Ishikawa (cell line): ENCODE data around the gene TLK1.

Experiments
- CEBPB ChIP-seq: IDR thresholded peaks from 2 replicates; pipeline ENCODE4 v1.6.1; 2012
- CREB1 ChIP-seq: IDR thresholded peaks from 2 replicates; pipeline ENCODE4 v1.6.1; 2012; ENCODE audit warnings: low read depth
- EGR1 ChIP-seq: IDR thresholded peaks from 2 replicates; pipeline ENCODE4 v1.6.1; 2012
- EP300 ChIP-seq: IDR thresholded peaks from 2 replicates; pipeline ENCODE4 v1.6.1; 2012; ENCODE audit warnings: borderline replicate concordance
- NFIC ChIP-seq: IDR thresholded peaks from 2 replicates; pipeline ENCODE4 v1.6.1; 2012
- RAD21 ChIP-seq: IDR thresholded peaks from 2 replicates; pipeline ENCODE4 v1.6.1; 2012; ENCODE audit warnings: low read depth
- TAF1 ChIP-seq: IDR thresholded peaks from 2 replicates; pipeline ENCODE4 v1.6.1; 2012; ENCODE audit warnings: low read depth, mild to moderate bottlenecking
- TCF12 ChIP-seq: IDR thresholded peaks from 2 replicates; pipeline ENCODE4 v1.6.1; 2012; ENCODE audit warnings: low read depth
- YY1 ChIP-seq: IDR thresholded peaks from 2 replicates; pipeline ENCODE4 v1.6.1; 2012; ENCODE audit warnings: low read depth
- TF ChIP-seq, protein P1 (sequence below): IDR thresholded peaks from 2 replicates; pipeline ENCODE4 v1.6.1; 2012
- TF ChIP-seq, protein P2 (sequence below): IDR thresholded peaks from 2 replicates; pipeline ENCODE4 v1.6.1; 2012; ENCODE audit warnings: low read depth, mild to moderate bottlenecking
- TF ChIP-seq, protein P3 (sequence below): IDR thresholded peaks from 2 replicates; pipeline ENCODE4 v1.6.1; 2012

DNA sequence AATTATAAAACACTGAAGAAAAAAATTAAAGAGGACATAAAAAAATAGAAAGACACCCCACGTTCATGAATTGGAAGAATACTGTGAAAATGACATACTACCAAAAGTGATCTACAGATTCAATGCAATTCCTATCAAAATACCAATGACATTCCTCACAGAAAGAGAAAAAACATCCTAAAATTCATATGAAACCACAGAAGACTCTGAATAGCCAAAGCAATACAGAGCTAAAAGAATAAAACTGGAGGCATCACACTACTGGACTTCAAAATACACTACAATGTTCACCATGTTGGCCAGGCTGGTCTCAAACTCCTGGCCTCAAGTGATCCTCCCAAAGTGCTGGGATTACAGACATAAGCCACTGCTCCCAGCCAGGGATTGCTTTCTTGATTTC, 56.3 kb downstream of the TLK1 start:
- TF ChIP-seq EP300 (no peak), RAD21 (no peak), TAF1 (no peak), TCF12 (no peak), YY1 (no peak), CREB1 (no peak), NFIC (no peak), EGR1 (no peak), CEBPB (no peak)
- TF ChIP-seq, protein P1, sequence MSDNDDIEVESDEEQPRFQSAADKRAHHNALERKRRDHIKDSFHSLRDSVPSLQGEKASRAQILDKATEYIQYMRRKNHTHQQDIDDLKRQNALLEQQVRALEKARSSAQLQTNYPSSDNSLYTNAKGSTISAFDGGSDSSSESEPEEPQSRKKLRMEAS, result no peak
- TF ChIP-seq, protein P2, sequence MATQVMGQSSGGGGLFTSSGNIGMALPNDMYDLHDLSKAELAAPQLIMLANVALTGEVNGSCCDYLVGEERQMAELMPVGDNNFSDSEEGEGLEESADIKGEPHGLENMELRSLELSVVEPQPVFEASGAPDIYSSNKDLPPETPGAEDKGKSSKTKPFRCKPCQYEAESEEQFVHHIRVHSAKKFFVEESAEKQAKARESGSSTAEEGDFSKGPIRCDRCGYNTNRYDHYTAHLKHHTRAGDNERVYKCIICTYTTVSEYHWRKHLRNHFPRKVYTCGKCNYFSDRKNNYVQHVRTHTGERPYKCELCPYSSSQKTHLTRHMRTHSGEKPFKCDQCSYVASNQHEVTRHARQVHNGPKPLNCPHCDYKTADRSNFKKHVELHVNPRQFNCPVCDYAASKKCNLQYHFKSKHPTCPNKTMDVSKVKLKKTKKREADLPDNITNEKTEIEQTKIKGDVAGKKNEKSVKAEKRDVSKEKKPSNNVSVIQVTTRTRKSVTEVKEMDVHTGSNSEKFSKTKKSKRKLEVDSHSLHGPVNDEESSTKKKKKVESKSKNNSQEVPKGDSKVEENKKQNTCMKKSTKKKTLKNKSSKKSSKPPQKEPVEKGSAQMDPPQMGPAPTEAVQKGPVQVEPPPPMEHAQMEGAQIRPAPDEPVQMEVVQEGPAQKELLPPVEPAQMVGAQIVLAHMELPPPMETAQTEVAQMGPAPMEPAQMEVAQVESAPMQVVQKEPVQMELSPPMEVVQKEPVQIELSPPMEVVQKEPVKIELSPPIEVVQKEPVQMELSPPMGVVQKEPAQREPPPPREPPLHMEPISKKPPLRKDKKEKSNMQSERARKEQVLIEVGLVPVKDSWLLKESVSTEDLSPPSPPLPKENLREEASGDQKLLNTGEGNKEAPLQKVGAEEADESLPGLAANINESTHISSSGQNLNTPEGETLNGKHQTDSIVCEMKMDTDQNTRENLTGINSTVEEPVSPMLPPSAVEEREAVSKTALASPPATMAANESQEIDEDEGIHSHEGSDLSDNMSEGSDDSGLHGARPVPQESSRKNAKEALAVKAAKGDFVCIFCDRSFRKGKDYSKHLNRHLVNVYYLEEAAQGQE, result no peak
- TF ChIP-seq, protein P3, sequence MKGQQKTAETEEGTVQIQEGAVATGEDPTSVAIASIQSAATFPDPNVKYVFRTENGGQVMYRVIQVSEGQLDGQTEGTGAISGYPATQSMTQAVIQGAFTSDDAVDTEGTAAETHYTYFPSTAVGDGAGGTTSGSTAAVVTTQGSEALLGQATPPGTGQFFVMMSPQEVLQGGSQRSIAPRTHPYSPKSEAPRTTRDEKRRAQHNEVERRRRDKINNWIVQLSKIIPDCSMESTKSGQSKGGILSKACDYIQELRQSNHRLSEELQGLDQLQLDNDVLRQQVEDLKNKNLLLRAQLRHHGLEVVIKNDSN, result no peak
